ENCODE measurements around the gene TRIM52. TPM values are rescaled to one million over a fixed set of nuclear protein-coding genes. Genes with fewer than 3 reads are reported as not detected.
A peak's percentile ranks its signal among the peaks of the same experiment; 100 is the strongest.

The TRIM52 gene
- total and polyA plus RNA-seq, 10 of the 15 experiments (the other 5 are each of a cell fraction or from before 2014, with no cell fraction given) = 1.4 to 24.3 (median 8.1) TPM

DNA sequence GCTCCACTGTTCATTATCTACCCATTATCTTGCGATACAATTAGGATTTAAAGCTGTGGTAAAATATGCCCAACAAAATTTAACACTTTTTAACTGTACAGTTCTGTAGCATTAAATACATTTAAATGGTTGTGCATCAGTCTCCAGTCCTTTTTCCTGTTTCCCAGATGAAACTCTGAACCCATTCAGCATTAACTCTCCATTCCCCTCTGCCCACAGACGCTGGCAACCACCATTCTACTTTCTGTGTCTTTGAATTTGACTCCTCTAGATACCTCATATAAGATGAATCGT is 53.0 kb downstream of the TRIM52 start:
- peaks cover 14% of the 10 kb centered on the region for H3K4me1 ChIP-seq (ENCODE audit: control insufficient read depth, insufficient read depth, low read length)
- in situ Hi-C loops (cut with MboI) (no loop called here), intact Hi-C loops (cut with micrococcal nuclease; ENCODE audit: unreplicated experiment) (loop anchor here (1.0 kb wide), 3 partner anchors 10 to 17 kb away; no protein-coding TSS in a partner anchor)
- BruUV-seq (replicated peaks) = no TSS peak
- peak overlapping the region; percentile 83; the same call in 1 of the 2 replicates for H3K4me3 ChIP-seq
- ChIA-PET RAD21 (ENCODE audit: unreplicated experiment) (interaction anchor here (0.8 to 5.0 kb wide), 10 partner anchors 8 to 56 kb away, joined by 3 to 72 read pairs (median 8); partner anchors contain the start of genes RACK1, TRIM41 and TRIM52), CTCF (interaction anchor here (0.7 to 8.2 kb wide), 7 partner anchors 12 to 35 kb away, joined by 3 to 96 read pairs (median 6); partner anchors contain the start of gene TRIM41), SMC1A (ENCODE audit: uncharacterized antibody, unreplicated experiment) (interaction anchor here (0.9 to 6.5 kb wide), 7 partner anchors 8 to 44 kb away, joined by 4 to 40 read pairs (median 6); no protein-coding TSS in a partner anchor), POLR2A (interaction anchor here (0.6 to 3.5 kb wide), 12 partner anchors 8 to 52 kb away, joined by 3 to 41 read pairs (median 8); partner anchors contain the start of gene TRIM41)
- 31% methylated on average over 3 of the region's 3 CpGs for WGBS (ENCODE audit: insufficient coverage, insufficient replicate concordance, low lambda C conversion rate, missing lambda C conversion rate)
- TF ChIP-seq RUNX3 (IDR thresholded peaks at IDR 0.05; ENCODE audit: low read length) (peak; percentile 31; the same call in 1 of the 2 replicates), EZH2 (IDR thresholded peaks at IDR 0.05; ENCODE audit: borderline replicate concordance, control insufficient read depth, low read depth, low read length) (no peak)
- TF ChIP-seq, protein P1, sequence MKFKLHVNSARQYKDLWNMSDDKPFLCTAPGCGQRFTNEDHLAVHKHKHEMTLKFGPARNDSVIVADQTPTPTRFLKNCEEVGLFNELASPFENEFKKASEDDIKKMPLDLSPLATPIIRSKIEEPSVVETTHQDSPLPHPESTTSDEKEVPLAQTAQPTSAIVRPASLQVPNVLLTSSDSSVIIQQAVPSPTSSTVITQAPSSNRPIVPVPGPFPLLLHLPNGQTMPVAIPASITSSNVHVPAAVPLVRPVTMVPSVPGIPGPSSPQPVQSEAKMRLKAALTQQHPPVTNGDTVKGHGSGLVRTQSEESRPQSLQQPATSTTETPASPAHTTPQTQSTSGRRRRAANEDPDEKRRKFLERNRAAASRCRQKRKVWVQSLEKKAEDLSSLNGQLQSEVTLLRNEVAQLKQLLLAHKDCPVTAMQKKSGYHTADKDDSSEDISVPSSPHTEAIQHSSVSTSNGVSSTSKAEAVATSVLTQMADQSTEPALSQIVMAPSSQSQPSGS (IDR thresholded peaks at IDR 0.05; ENCODE audit: low read length) = 0 out of 2 replicates have a peak, but pooled peaks have one; percentile 5
- DNase-seq (ENCODE audit: low read depth, low spot score) (no peak), ATAC-seq (no peak), FAIRE-seq (no peak)
- no peak overlapping the region for H2AFZ ChIP-seq (ENCODE audit: control insufficient read depth, low read depth, low read length)
- H3K36me3 ChIP-seq (ENCODE audit: control insufficient read depth in 2 of 2, insufficient read depth in 2 of 2, low read length in 1 of 2) = no peaks in the 10 kb centered on the region
- no peaks in the 10 kb centered on the region for H4K20me1 ChIP-seq (ENCODE audit: control insufficient read depth, insufficient read depth)
- H3K27me3 ChIP-seq (replicated peaks in 1 of 2; ENCODE audit: control insufficient read depth in 2 of 2, insufficient read depth in 2 of 2, low read length in 1 of 2) = peaks cover 4 to 8% of the 10 kb centered on the region in 2 experiments; a peak in 3 of 4 replicates
- H3K9me3 ChIP-seq (replicated peaks; ENCODE audit: control insufficient read depth, insufficient read depth, low read length) = no peaks in the 10 kb centered on the region
- H3K4me2 ChIP-seq (ENCODE audit: control insufficient read depth, insufficient read depth) = peak overlapping the region; percentile 82
- H3K27ac ChIP-seq (ENCODE audit: control insufficient read depth, insufficient read depth) = no peak overlapping the region
- no peak overlapping the region for H3K9ac ChIP-seq (ENCODE audit: control insufficient read depth, insufficient read depth, low read length)
- no peaks in the 10 kb centered on the region for H3K79me2 ChIP-seq (ENCODE audit: control insufficient read depth, insufficient read depth, low read length)

Data from GM12878 (cell line).